ENCODE results near the gene R3HDML. TPM values are rescaled to one million over a fixed set of nuclear protein-coding genes. Genes with fewer than 3 reads are reported as not detected.

The R3HDML gene
- total RNA-seq, 1 donor from 2014 or later: not detected

Other genes with a start within 250 kb of the R3HDML start
- 8.5 and 11.6 TPM in 2 replicates for gene JPH2, start 149.9 kb upstream of the R3HDML start, total RNA-seq
- 36.5 and 39.8 TPM in 2 replicates for gene OSER1, start 126.3 kb upstream of the R3HDML start, total RNA-seq
- not detected in 2 replicates for gene GDAP1L1, start 89.7 kb upstream of the R3HDML start, total RNA-seq
- 4.5 and 8.5 TPM in 2 replicates for gene FITM2, start 25.8 kb upstream of the R3HDML start, total RNA-seq
- 4.9 TPM in 1 of 2 replicates, not detected in the other for gene HNF4A, start 18.7 kb downstream of the R3HDML start, total RNA-seq
- 11.5 and 19.0 TPM in 2 replicates for gene TTPAL, start 138.8 kb downstream of the R3HDML start, total RNA-seq
- gene SERINC3, start 185.0 kb downstream of the R3HDML start, total RNA-seq: 87.8 and 93.4 TPM in 2 replicates
- gene PKIG, start 245.5 kb downstream of the R3HDML start, total RNA-seq: 29.0 and 34.4 TPM in 2 replicates